Measurements from ENCODE around the gene DBP.

The DBP gene

DNA sequence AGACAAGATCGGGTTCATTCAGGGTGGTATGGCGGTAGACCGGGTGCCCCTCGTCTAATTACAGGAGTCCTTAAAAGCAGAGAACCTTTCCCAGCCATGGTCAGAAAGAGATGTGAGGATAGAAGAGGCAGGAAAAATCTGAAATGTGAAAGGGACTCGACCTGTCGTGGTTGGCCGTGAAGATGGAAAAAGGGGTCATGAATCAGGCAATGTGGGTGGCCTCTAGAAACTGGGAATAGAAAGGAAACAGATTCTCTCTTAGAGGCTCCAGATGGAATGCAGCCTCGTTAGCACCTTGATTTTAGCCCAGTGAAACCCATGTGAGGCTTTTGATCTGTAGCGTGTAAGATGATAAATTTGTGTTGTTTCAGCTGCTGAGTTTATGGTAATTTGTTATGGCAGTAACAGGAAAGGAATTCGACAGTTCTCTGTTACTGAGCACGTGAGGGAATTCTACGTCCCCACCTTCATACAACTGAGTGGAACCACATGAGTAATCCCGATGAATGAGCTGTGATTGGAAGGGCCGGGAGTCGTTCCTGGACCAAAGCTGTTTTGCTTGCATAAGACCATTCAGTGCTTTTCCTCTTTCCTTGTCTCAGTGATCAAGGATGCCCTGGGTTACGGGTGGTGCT is 19.8 kb upstream of the DBP start:
- Histone ChIP-seq H3K36me3 (ENCODE audit: control insufficient read depth, low read length) (no peaks in the 10 kb centered on the region), H3K27me3 (ENCODE audit: control insufficient read depth, low read length) (no peaks in the 10 kb centered on the region), H3K9me3 (ENCODE audit: control insufficient read depth, insufficient read depth, low read length) (no peaks in the 10 kb centered on the region), H3K4me2 (ENCODE audit: low read length) (no peak overlapping the region), H3K4me1 (ENCODE audit: control insufficient read depth, low read length) (peaks cover 33% of the 10 kb centered on the region), H3K79me2 (ENCODE audit: control insufficient read depth, low read length) (no peaks in the 10 kb centered on the region), H3K9me2 (replicated peaks; ENCODE audit: control insufficient read depth, low read length) (no peaks in the 10 kb centered on the region), H3F3A (ENCODE audit: control insufficient read depth, insufficient read depth) (0 out of 2 replicates have a peak, but pooled peaks cover 2% of the 10 kb centered on the region), H3K27ac (ENCODE audit: low read depth, low read length) (no peak overlapping the region), H4K20me1 (ENCODE audit: control insufficient read depth, insufficient read depth, low read depth, low read length) (no peaks in the 10 kb centered on the region), H3K4me3 (ENCODE audit: low read length) (no peak overlapping the region)
- no peak for TF ChIP-seq EZH2phosphoT487 (IDR thresholded peaks at IDR 0.05; ENCODE audit: borderline replicate concordance, low read length)
- TF ChIP-seq, protein P1, sequence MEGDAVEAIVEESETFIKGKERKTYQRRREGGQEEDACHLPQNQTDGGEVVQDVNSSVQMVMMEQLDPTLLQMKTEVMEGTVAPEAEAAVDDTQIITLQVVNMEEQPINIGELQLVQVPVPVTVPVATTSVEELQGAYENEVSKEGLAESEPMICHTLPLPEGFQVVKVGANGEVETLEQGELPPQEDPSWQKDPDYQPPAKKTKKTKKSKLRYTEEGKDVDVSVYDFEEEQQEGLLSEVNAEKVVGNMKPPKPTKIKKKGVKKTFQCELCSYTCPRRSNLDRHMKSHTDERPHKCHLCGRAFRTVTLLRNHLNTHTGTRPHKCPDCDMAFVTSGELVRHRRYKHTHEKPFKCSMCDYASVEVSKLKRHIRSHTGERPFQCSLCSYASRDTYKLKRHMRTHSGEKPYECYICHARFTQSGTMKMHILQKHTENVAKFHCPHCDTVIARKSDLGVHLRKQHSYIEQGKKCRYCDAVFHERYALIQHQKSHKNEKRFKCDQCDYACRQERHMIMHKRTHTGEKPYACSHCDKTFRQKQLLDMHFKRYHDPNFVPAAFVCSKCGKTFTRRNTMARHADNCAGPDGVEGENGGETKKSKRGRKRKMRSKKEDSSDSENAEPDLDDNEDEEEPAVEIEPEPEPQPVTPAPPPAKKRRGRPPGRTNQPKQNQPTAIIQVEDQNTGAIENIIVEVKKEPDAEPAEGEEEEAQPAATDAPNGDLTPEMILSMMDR (IDR thresholded peaks at IDR 0.05; ENCODE audit: low read depth, low read length, poor library complexity, severe bottlenecking): no peak

GRCh38 chr19:48654299-48655059 is 17.3 kb upstream of the DBP start:
- no peak overlapping the region for H3K27ac ChIP-seq (ENCODE audit: low read depth, low read length)
- no peaks in the 10 kb centered on the region for H3K79me2 ChIP-seq (ENCODE audit: control insufficient read depth, low read length)

DNA sequence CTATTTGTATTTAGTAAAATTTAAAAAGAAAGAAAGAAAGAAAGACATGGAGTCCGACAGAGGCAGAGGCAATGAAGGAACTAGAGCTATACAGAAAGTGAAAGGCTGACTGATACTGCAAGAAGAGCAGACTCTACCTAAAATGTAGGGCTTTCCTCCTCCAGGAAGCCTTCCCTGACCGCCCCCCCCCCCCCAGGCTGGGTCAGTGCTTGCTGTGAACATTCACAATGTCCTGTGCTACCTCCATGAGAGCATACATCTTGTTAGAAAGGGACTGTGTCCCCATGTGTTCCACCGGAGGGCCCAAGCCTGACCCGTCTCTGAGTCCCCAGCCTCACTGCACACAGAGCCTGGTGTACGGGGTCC is 14.5 kb upstream of the DBP start:
- Histone ChIP-seq H3K4me3 (ENCODE audit: low read length) (no peak overlapping the region), H3K4me2 (ENCODE audit: low read length) (no peak overlapping the region), H3K27ac (ENCODE audit: low read depth, low read length) (no peak overlapping the region), H3K27me3 (ENCODE audit: control insufficient read depth, low read length) (no peaks in the 10 kb centered on the region), H3K9me3 (ENCODE audit: control insufficient read depth, insufficient read depth, low read length) (no peaks in the 10 kb centered on the region), H3K36me3 (ENCODE audit: control insufficient read depth, low read length) (no peaks in the 10 kb centered on the region), H3K9me2 (replicated peaks; ENCODE audit: control insufficient read depth, low read length) (no peaks in the 10 kb centered on the region), H3K4me1 (ENCODE audit: control insufficient read depth, low read length) (peaks cover 63% of the 10 kb centered on the region), H3F3A (ENCODE audit: control insufficient read depth, insufficient read depth) (peaks cover 24% of the 10 kb centered on the region), H4K20me1 (ENCODE audit: control insufficient read depth, insufficient read depth, low read depth, low read length) (no peaks in the 10 kb centered on the region), H3K79me2 (ENCODE audit: control insufficient read depth, low read length) (no peaks in the 10 kb centered on the region)
- TF ChIP-seq EZH2phosphoT487 (IDR thresholded peaks at IDR 0.05; ENCODE audit: borderline replicate concordance, low read length): no peak
- TF ChIP-seq, protein P1 (IDR thresholded peaks at IDR 0.05; ENCODE audit: low read depth, low read length, poor library complexity, severe bottlenecking): no peak

More at GRCh38 chr19:48654299-48655059, 17.3 kb upstream of the DBP start:
- H3K4me1 ChIP-seq (ENCODE audit: control insufficient read depth, low read length): peaks cover 37% of the 10 kb centered on the region
- no peaks in the 10 kb centered on the region for H4K20me1 ChIP-seq (ENCODE audit: control insufficient read depth, insufficient read depth, low read depth, low read length)
- H3K4me2 ChIP-seq (ENCODE audit: low read length): no peak overlapping the region
- no peak overlapping the region for H3K4me3 ChIP-seq (ENCODE audit: low read length)
- TF ChIP-seq, protein P1 (IDR thresholded peaks at IDR 0.05; ENCODE audit: low read depth, low read length, poor library complexity, severe bottlenecking): no peak
- TF ChIP-seq EZH2phosphoT487 (IDR thresholded peaks at IDR 0.05; ENCODE audit: borderline replicate concordance, low read length): no peak
- H3K27me3 ChIP-seq (ENCODE audit: control insufficient read depth, low read length): no peaks in the 10 kb centered on the region
- H3K9me2 ChIP-seq (replicated peaks; ENCODE audit: control insufficient read depth, low read length): no peaks in the 10 kb centered on the region
- H3K9me3 ChIP-seq (ENCODE audit: control insufficient read depth, insufficient read depth, low read length): no peaks in the 10 kb centered on the region
- no peaks in the 10 kb centered on the region for H3K36me3 ChIP-seq (ENCODE audit: control insufficient read depth, low read length)
- H3F3A ChIP-seq (ENCODE audit: control insufficient read depth, insufficient read depth): peaks cover 10% of the 10 kb centered on the region
